Trophoblast cell (in vitro differentiated cells and primary cell): ENCODE measurements around the gene WWTR1.

Experiments used
- DNase-seq, 2 donors: peaks; one replicate each; pipeline ENCODE4 v3.0.0-alpha.2; 2016
- H2AFZ ChIP-seq: 2 replicates; pipeline ENCODE4 v1.6.1; 2013; ENCODE audit warnings: low read length, moderate library complexity, mild to moderate bottlenecking; ENCODE audit not compliant: insufficient read depth, poor library complexity
- H2AK5ac ChIP-seq: 2 replicates; pipeline ENCODE4 v1.6.1; 2013; ENCODE audit warnings: mild to moderate bottlenecking, low read length
- H2BK120ac ChIP-seq: 2 replicates; pipeline ENCODE4 v1.6.1; 2013; ENCODE audit warnings: low read length, mild to moderate bottlenecking, moderate library complexity; ENCODE audit not compliant: insufficient read depth, poor library complexity
- H2BK12ac ChIP-seq: 2 replicates; pipeline ENCODE4 v1.6.1; 2013; ENCODE audit warnings: mild to moderate bottlenecking, low read length, moderate library complexity
- H2BK5ac ChIP-seq: 2 replicates; pipeline ENCODE4 v1.6.1; 2013; ENCODE audit warnings: low read length, low read depth, moderate library complexity, mild to moderate bottlenecking; ENCODE audit not compliant: poor library complexity
- H3K14ac ChIP-seq: 2 replicates; pipeline ENCODE4 v1.6.1; 2013; ENCODE audit warnings: mild to moderate bottlenecking, low read length
- H3K18ac ChIP-seq: 2 replicates; pipeline ENCODE4 v1.6.1; 2013; ENCODE audit warnings: mild to moderate bottlenecking, low read length
- H3K23ac ChIP-seq: 2 replicates; pipeline ENCODE4 v1.6.1; 2013; ENCODE audit warnings: low read length
- H3K27ac ChIP-seq: 2 replicates; pipeline ENCODE4 v1.5.1; 2013; ENCODE audit warnings: low read depth, mild to moderate bottlenecking, inconsistent platforms, low read length, moderate library complexity
- H3K27me3 ChIP-seq: 2 replicates; pipeline ENCODE4 v1.6.1; 2013; ENCODE audit warnings: inconsistent platforms, mild to moderate bottlenecking, low read length, moderate library complexity; ENCODE audit not compliant: insufficient read depth
- H3K36me3 ChIP-seq, 2 experiments: 1 replicate in 1 of 2; 2 replicates in 1 of 2; pipeline ENCODE4 v1.6.1; 2013; ENCODE audit warnings: low read length in 2 of 2, mild to moderate bottlenecking in 2 of 2, moderate library complexity in 1 of 2; ENCODE audit not compliant: insufficient read depth in 2 of 2, control insufficient read depth in 1 of 2
- H3K4ac ChIP-seq: 2 replicates; pipeline ENCODE4 v1.6.1; 2013; ENCODE audit warnings: low read depth, mild to moderate bottlenecking, low read length, moderate library complexity
- H3K4me1 ChIP-seq, 2 experiments: 1 replicate in 1 of 2; 2 replicates in 1 of 2; pipeline ENCODE4 v1.6.1; 2013; ENCODE audit warnings: low read length in 2 of 2, mild to moderate bottlenecking in 2 of 2, moderate library complexity in 1 of 2; ENCODE audit not compliant: insufficient read depth in 2 of 2, control insufficient read depth in 1 of 2
- H3K4me2 ChIP-seq: 2 replicates; pipeline ENCODE4 v1.6.1; 2013; ENCODE audit warnings: inconsistent platforms, mild to moderate bottlenecking, low read length, moderate library complexity
- H3K4me3 ChIP-seq: 2 replicates; pipeline ENCODE4 v1.5.1; 2013; ENCODE audit warnings: mild to moderate bottlenecking, low read depth, low read length, inconsistent platforms
- H3K79me1 ChIP-seq: one replicate; pipeline ENCODE4 v1.6.1; 2013; ENCODE audit warnings: low read length
- H3K79me2 ChIP-seq: 2 replicates; pipeline ENCODE4 v1.6.1; 2013; ENCODE audit warnings: low read length, mild to moderate bottlenecking; ENCODE audit not compliant: control insufficient read depth, insufficient read depth, poor library complexity
- H3K9ac ChIP-seq: 2 replicates; pipeline ENCODE4 v1.6.1; 2013; ENCODE audit warnings: mild to moderate bottlenecking, low read length
- H3K9me3 ChIP-seq: 2 replicates; pipeline ENCODE4 v1.6.1; 2013; ENCODE audit warnings: low read depth, mild to moderate bottlenecking, control low read depth, inconsistent platforms, low read length; ENCODE audit not compliant: insufficient read depth
- H4K12ac ChIP-seq: 2 replicates; pipeline ENCODE4 v1.6.1; 2013; ENCODE audit warnings: low read depth, mild to moderate bottlenecking, low read length, moderate library complexity
- H4K8ac ChIP-seq: 2 replicates; pipeline ENCODE4 v1.6.1; 2013; ENCODE audit warnings: low read depth, mild to moderate bottlenecking, low read length, moderate library complexity
- H4K91ac ChIP-seq: one replicate; pipeline ENCODE4 v1.6.1; 2013; ENCODE audit warnings: low read depth, mild to moderate bottlenecking, low read length, moderate library complexity
- WGBS: extraction: QIAGEN DNeasy Blood & Tissue Kit; methylation state at CpG from one replicate; pipeline ENCODE4 v1.1.7; 2013; ENCODE audit warnings: missing lambda C conversion rate; ENCODE audit not compliant: insufficient read length, insufficient coverage; ENCODE audit errors: extremely low coverage; 5-methylcytosine and 5-hydroxymethylcytosine counted together

The WWTR1 gene

GRCh38 chr3:149571381-149571780, 86.4 kb downstream of the WWTR1 start:
- H3K23ac ChIP-seq: no peak overlapping the region
- no peak overlapping the region for H2BK120ac ChIP-seq
- no peak overlapping the region for H2BK12ac ChIP-seq
- H4K8ac ChIP-seq: no peak overlapping the region
- no peak overlapping the region for H3K4me2 ChIP-seq
- H3K4me1 ChIP-seq: peaks cover 15% of the 10 kb centered on the region in 2 experiments
- no peak overlapping the region for H3K18ac ChIP-seq
- no peak overlapping the region for H2AFZ ChIP-seq
- H3K4me3 ChIP-seq: no peak overlapping the region
- H3K36me3 ChIP-seq: peaks cover 4 to 12% of the 10 kb centered on the region in 2 experiments
- H3K9ac ChIP-seq: no peak overlapping the region
- no peak overlapping the region for H3K27ac ChIP-seq
- H2AK5ac ChIP-seq: no peak overlapping the region
- H3K79me1 ChIP-seq: peaks cover 5% of the 10 kb centered on the region
- H3K14ac ChIP-seq: no peak overlapping the region
- H3K79me2 ChIP-seq: peaks cover 3% of the 10 kb centered on the region
- H3K9me3 ChIP-seq: no peaks in the 10 kb centered on the region
- peak in 1 of 2 donors; percentile 82 for DNase-seq
- no peak overlapping the region for H4K12ac ChIP-seq
- H3K27me3 ChIP-seq: no peaks in the 10 kb centered on the region
- H2BK5ac ChIP-seq: no peak overlapping the region
- H4K91ac ChIP-seq: no peak overlapping the region
- no peak overlapping the region for H3K4ac ChIP-seq
- no CpG with 5 or more reads among the region's 2 CpGs for WGBS

GRCh38 chr3:149570016-149570415, 87.8 kb downstream of the WWTR1 start:
- H2AFZ ChIP-seq: no peak overlapping the region
- H3K9ac ChIP-seq: no peak overlapping the region
- no peaks in the 10 kb centered on the region for H3K79me2 ChIP-seq
- peaks cover 4 to 12% of the 10 kb centered on the region in 2 experiments for H3K36me3 ChIP-seq
- H4K8ac ChIP-seq: no peak overlapping the region
- WGBS: no CpG with 5 or more reads among the region's 8 CpGs
- H4K12ac ChIP-seq: no peak overlapping the region
- H3K4me2 ChIP-seq: no peak overlapping the region
- H3K18ac ChIP-seq: no peak overlapping the region
- H3K4me1 ChIP-seq: peaks cover 6 to 8% of the 10 kb centered on the region in 2 experiments
- no peaks in the 10 kb centered on the region for H3K79me1 ChIP-seq
- H2BK5ac ChIP-seq: no peak overlapping the region
- H2AK5ac ChIP-seq: no peak overlapping the region
- DNase-seq: no peak
- H3K9me3 ChIP-seq: no peaks in the 10 kb centered on the region
- no peak overlapping the region for H2BK12ac ChIP-seq
- H3K23ac ChIP-seq: no peak overlapping the region
- no peak overlapping the region for H3K4ac ChIP-seq
- H3K4me3 ChIP-seq: no peak overlapping the region
- H3K14ac ChIP-seq: no peak overlapping the region
- no peak overlapping the region for H3K27ac ChIP-seq
- H4K91ac ChIP-seq: no peak overlapping the region
- no peak overlapping the region for H2BK120ac ChIP-seq
- no peaks in the 10 kb centered on the region for H3K27me3 ChIP-seq

- Histone ChIP-seq H3K36me3 (peaks cover 3 to 7% of the 10 kb centered on the region in 2 experiments), H3K14ac (no peak overlapping the region), H3K4me3 (no peak overlapping the region), H4K8ac (no peak overlapping the region), H2AFZ (no peak overlapping the region), H3K4ac (no peak overlapping the region), H2BK5ac (no peak overlapping the region), H3K18ac (no peak overlapping the region), H3K79me2 (peaks cover 4% of the 10 kb centered on the region), H2BK12ac (no peak overlapping the region), H3K9ac (no peak overlapping the region), H4K12ac (no peak overlapping the region), H4K91ac (no peak overlapping the region), H3K4me2 (no peak overlapping the region), H2AK5ac (no peak overlapping the region), H3K27ac (no peak overlapping the region), H3K23ac (no peak overlapping the region), H3K79me1 (no peaks in the 10 kb centered on the region), H2BK120ac (no peak overlapping the region), H3K9me3 (no peaks in the 10 kb centered on the region), H3K4me1 (peaks cover 10 to 12% of the 10 kb centered on the region in 2 experiments), H3K27me3 (no peaks in the 10 kb centered on the region)
- DNase-seq: no peak
- no CpG with 5 or more reads among the region's 2 CpGs for WGBS
Observed at GRCh38 chr3:149567381-149567780, 90.4 kb downstream of the WWTR1 start.

GRCh38 chr3:149566292-149566975, 91.4 kb downstream of the WWTR1 start:
- H4K12ac ChIP-seq: no peak overlapping the region
- H3K23ac ChIP-seq: no peak overlapping the region
- no peak overlapping the region for H2BK5ac ChIP-seq
- H3K36me3 ChIP-seq: peaks cover 3 to 4% of the 10 kb centered on the region in 2 experiments
- peaks cover 4% of the 10 kb centered on the region for H3K79me2 ChIP-seq
- H2BK120ac ChIP-seq: no peak overlapping the region
- peaks cover 9 to 11% of the 10 kb centered on the region in 2 experiments for H3K4me1 ChIP-seq
- H3K4me3 ChIP-seq: no peak overlapping the region
- no peak overlapping the region for H3K4me2 ChIP-seq
- H3K79me1 ChIP-seq: no peaks in the 10 kb centered on the region
- DNase-seq: no peak
- no peak overlapping the region for H3K27ac ChIP-seq
- no peak overlapping the region for H2AK5ac ChIP-seq
- no peak overlapping the region for H3K18ac ChIP-seq
- H3K9me3 ChIP-seq: no peaks in the 10 kb centered on the region
- no peak overlapping the region for H3K14ac ChIP-seq
- no peak overlapping the region for H4K91ac ChIP-seq
- WGBS: no CpG with 5 or more reads among the region's 6 CpGs
- no peak overlapping the region for H2AFZ ChIP-seq
- no peak overlapping the region for H4K8ac ChIP-seq
- peak overlapping the region; percentile 21 for H3K4ac ChIP-seq
- no peak overlapping the region for H2BK12ac ChIP-seq
- H3K27me3 ChIP-seq: no peaks in the 10 kb centered on the region
- no peak overlapping the region for H3K9ac ChIP-seq
